NAMALWA (cell line): ENCODE measurements around the gene SLC15A1.

Experiments used
- DNase-seq: peaks from one replicate; pipeline ENCODE4 v3.0.0-alpha.2; 2015; ENCODE audit warnings: low spot score

The SLC15A1 gene

DNA sequence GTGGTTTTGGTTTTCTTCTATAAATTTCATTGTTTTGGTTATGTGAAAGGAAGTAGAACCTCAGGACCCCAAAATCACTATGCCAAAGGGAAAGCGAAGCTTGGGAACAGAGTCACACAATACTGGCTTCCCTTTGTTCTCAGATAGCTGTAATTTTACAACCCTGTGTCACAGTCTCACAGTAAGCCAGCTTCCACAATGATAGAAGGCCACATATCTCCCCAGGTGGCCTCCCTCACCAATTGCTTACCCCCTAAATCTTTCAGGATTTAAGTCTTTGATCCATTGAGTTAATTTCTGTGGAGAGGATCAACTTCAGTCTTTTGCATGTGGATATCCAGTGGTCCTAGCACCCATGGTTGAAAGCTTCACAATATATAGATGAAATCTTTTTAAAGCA lies 58.7 kb downstream of the SLC15A1 start:
- DNase-seq = no peak

GRCh38 chr13:98691360-98691759 lies 61.1 kb downstream of the SLC15A1 start:
- no peak for DNase-seq

DNA sequence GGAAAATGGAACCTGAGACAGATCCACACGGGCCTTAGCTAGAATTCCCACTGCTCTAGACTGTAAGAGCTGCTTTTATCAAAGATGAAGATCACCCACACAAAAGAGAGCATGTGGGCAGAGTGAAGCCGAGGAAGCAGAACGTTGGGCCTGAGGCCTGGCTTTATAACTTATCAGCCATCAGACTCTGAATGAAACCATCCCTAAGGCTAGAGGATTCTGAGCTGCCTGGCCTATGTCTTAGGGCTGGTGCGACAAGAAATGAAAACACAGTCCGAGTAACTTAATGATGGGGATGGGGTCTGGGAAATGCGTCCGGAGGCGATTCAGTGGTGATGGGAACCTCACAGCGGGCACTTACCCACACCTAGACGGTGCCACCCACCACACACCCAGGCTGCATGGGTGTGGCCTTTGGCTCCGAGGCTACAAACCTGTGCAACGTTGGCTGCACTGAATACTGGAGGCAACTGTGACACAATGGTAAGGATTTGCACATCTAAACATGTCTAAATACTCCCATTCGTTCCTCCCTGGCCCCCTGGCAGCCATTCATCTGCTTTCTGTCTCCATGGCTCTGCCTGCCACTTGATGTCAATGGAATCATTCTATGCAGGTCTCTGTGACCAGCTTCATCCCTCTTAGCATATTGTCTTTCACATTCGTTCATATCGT lies 62.0 kb downstream of the SLC15A1 start:
- DNase-seq = no peak

- DNase-seq = no peak
Measured at GRCh38 chr13:98689347-98689968, 63.0 kb downstream of the SLC15A1 start.

- no peak for DNase-seq
Measured at GRCh38 chr13:98688373-98688772, 64.1 kb downstream of the SLC15A1 start.

- DNase-seq = no peak
Measured at GRCh38 chr13:98687319-98687718, 65.2 kb downstream of the SLC15A1 start.

GRCh38 chr13:98686270-98686669 lies 66.2 kb downstream of the SLC15A1 start:
- DNase-seq = no peak

DNA sequence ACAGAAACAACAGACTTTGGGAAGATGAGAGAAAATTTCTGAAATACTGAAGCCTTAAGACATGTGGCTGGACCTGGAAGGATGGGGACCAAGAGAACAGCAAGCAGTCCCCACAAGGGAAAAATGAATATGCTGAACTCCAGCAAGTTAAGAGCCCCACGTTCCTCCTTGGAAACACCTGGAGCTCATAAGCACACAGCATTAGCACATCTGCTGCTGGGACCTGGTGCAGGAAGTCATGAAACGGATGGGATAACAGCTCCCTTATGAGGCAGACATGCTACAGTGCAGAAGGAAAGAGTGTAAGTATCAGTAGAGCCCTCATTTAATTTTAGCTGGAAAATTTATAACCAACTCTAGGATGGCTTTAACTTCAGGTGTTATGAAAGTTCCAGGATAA lies 67.3 kb downstream of the SLC15A1 start:
- no peak for DNase-seq

- DNase-seq = no peak
Measured at GRCh38 chr13:98681049-98681448, 71.4 kb downstream of the SLC15A1 start.

DNA sequence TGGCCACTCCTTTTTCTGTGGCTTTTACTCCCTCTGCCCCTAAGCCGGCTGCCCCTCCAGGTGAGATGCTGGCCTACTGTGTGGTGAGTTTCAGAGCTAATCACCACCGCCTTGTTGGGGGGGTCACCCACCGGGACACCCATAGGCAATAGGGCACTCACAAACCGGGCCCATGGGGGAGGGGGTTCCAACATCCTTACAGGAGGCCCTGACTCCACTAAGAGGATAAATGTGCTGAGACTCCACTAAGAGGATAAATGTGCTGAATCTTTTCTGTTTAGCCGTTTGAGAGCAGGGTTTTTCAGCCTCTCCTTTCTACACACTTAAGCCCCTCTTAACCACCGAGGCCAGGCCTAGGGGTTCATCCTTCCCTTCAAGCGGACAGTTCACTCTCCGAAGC lies 73.7 kb downstream of the SLC15A1 start:
- DNase-seq = no peak

DNA sequence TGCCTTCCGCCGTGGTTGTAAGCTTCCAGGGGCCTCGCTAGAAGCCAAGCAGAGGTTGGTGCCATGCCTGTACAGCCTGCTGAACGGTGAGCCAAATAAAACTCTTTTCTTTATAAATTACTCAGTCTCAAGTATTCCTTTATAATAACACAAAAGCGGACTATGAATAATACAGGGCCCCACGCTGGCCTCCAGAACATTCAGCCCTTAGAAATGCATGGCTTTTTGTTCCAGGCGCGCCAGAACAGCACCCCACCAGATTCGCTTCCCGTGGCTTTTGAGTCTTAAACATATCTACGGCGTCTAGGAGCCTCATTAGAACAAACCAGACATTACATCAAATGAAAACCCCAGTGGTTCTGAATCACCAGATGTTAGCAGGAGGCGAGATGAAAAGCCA lies 75.1 kb downstream of the SLC15A1 start:
- DNase-seq = no peak

DNA sequence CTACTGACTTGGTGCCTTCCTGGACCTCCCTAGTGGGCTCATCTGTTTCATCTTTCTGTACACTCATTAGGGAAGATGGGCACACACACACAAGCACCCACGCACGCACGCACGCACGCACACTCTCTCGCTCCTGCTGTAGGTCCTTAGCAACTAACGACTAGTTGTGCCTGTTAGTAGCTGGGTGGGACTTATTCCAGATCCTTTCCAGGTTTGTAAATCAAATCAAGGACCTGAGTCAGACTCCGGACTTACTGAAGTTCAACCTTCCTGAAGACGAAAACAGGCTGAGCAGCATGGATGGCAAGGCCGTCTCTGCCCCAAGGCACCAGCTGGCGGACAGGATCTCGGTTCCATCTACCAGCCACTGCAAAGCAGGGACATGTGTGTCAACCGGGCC lies 76.2 kb downstream of the SLC15A1 start:
- DNase-seq = no peak

DNA sequence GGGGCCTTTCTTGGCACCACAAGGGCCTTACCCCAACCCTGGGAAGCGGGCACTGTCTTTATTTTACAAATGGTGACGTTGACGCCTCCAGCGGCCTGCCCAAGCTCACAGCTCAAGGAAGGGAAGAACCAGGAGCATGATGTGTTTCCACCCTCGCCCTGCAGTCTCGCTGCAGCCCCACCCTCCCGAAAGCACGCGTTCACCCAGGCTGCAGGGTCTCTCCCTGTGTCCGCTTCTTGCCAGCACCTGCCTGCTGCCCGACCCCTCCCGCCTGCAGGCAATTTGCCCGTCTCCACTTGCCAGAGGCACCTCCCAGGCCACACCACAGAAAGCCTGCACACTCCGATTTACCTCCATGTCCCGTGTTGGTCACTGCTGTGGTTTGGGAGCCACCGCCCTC lies 76.6 kb downstream of the SLC15A1 start:
- DNase-seq = no peak

DNA sequence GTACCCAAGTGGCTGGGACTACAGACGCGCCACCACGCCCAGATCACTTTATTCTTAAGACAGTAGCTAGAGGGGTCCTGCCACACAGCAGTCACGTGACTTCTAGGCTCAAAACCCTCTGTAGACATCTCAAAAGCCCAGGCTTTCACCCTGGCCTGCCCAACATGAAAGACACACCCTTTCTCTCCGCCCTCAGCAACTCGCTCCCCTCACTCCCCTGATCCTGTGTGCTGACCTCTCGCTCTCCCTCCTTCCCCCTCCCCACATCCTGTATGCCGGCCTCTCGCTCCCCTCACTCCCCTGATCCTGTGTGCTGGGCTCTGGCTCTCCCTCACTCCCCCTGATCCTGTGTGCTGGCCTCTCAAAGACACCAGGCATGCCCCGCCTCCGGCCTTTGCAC lies 77.4 kb downstream of the SLC15A1 start:
- DNase-seq = no peak

- DNase-seq = peak; percentile 86
Measured at GRCh38 chr13:98672947-98673613, 79.4 kb downstream of the SLC15A1 start.

DNA sequence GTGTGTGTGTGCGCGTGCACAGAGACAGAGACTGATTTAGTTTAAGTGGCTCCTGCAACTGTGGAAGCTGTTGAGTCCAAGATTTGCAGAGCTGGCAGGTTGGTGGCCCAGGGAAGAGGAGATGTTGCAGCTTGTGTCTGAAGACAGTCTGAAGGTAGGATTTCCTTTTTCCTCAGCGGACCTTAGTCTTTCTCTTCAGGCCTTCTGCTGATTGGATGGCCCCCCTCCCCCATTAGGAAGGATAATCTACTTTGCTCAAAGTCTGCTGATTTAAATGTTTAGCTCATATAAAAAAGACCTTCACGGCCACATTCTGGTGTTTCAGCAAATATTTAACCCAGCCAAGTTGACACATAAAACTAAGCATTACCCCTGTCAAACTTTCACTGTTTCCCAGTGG lies 84.3 kb downstream of the SLC15A1 start:
- no peak for DNase-seq

GRCh38 chr13:98665638-98665995 lies 86.9 kb downstream of the SLC15A1 start:
- no peak for DNase-seq

DNA sequence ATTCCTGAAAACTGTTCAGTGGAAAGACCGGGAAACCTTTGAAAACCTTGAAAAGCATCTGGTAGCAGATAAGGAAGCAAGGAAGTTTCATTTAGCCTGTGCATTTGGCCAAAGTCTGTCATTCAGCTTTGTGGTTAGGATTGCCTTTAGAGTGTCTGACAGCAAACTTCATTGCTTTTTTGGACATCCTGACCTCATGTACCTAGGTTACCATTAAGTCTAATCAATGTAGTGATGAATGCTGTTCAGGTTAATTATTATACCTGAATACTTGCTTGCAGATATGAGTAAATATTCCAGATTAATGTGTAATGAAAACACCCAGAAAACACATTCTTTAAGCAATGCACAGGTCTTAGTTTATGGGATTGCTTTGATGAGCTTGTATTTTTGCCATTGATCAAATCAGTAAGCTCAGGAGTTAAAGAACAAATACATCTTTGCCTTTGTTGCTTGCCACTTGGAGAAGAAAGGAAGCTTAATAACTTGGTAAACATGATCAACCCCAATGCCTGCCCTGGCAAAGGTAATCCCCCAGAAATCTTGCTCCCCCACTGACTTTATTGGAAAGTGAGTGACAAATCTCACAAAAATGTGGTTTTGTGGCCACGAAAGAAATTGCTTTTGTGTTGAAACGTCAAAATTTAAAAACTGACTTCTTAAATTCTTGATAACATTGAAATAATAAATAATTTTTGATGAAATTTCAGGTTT lies 87.4 kb downstream of the SLC15A1 start:
- no peak for DNase-seq

GRCh38 chr13:98664510-98664909 lies 88.0 kb downstream of the SLC15A1 start:
- no peak for DNase-seq

- no peak for DNase-seq
Measured at GRCh38 chr13:98664047-98664446, 88.4 kb downstream of the SLC15A1 start.

- no peak for DNase-seq
Measured at GRCh38 chr13:98658131-98658530, 94.3 kb downstream of the SLC15A1 start.

- DNase-seq = no peak
Measured at GRCh38 chr13:98657506-98658085, 94.9 kb downstream of the SLC15A1 start.

DNA sequence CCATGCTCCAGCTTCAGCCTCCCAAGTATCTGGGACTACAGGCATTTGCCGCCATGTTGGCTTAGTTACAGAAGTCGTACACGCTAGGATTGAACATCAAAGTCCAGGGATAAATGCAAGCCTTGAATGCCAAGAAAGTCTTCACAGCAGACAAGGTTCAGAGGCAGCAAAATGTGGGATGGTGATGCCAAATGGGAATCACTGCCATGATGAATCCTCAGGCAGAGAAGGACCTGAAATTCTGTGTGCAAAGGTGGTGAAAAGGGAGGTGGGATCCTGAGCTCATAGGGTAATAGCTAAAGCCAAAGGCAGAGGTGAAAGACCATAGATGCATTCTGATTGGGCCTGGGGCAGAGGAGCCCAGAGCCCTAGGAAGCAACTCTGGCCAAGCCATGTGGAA lies 96.2 kb downstream of the SLC15A1 start:
- DNase-seq = no peak
